SK-N-SH (cell line): ENCODE data around the gene AMIGO1. TPM values are rescaled to one million over a fixed set of nuclear protein-coding genes. Genes with fewer than 3 reads are reported as not detected.

Experiments
- CTCF ChIA-PET: fragments of 300-600, 350-600 bp; formaldehyde crosslinking; extraction: SDS; loops from one replicate; lab custom pipeline; 2021; lab: Yijun Ruan, JAX
- POLR2A ChIA-PET: fragments of 350-600 bp; sonication (Branson Sonifier 250); formaldehyde crosslinking; extraction: SDS; loops from one replicate; lab custom pipeline; 2020; ENCODE audit warnings: antibody characterized with exemption, inconsistent platforms; lab: Yijun Ruan, JAX
- DNase-seq: peaks from one replicate; pipeline ENCODE4 v3.0.0; 2012
- H2AFZ ChIP-seq: fragments of 200-600 bp; sonication (generic); 2 replicates; pipeline ENCODE4 v1.8.1; 2016; ENCODE audit warnings: antibody characterized with exemption, mild to moderate bottlenecking, low read depth
- H3F3A ChIP-seq: fragments of 200-600 bp; sonication (generic); replicated peaks from 2 replicates; pipeline ENCODE3; 2016; ENCODE audit warnings: antibody characterized with exemption, mild to moderate bottlenecking; ENCODE audit not compliant: insufficient read depth
- H3K27ac ChIP-seq, 2 experiments: fragments of 200-500 bp in 1 of 2; fragments of 200-600 bp in 1 of 2; sonication (Bioruptor generic) in 1 of 2; sonication (generic), shearing (Covaris generic) in 1 of 2; 2 replicates each; pipeline versions ENCODE4 v1.5.1 to v1.6.1; 2014 to 2016; ENCODE audit warnings: low read depth in 2 of 2, inconsistent platforms in 1 of 2, low read length in 1 of 2, mild to moderate bottlenecking in 1 of 2, mixed read lengths in 1 of 2
- H3K27me3 ChIP-seq: fragments of 200-600 bp; sonication (generic), shearing (Covaris generic); 2 replicates; pipeline ENCODE4 v1.6.1; 2016; ENCODE audit warnings: mixed run types; ENCODE audit not compliant: insufficient read depth
- H3K36me3 ChIP-seq, 2 experiments: fragments of 200-500 bp in 1 of 2; fragments of 200-600 bp in 1 of 2; sonication (Bioruptor generic) in 1 of 2; sonication (generic) in 1 of 2; replicated peaks in 1 of 2; 2 replicates each; pipeline versions ENCODE3 to v1.5.1; 2014 to 2016; ENCODE audit warnings: low read length in 1 of 2, mild to moderate bottlenecking in 1 of 2; ENCODE audit not compliant: insufficient read depth in 2 of 2, control insufficient read depth in 1 of 2
- H3K4me1 ChIP-seq, 2 experiments: fragments of 200-500 bp in 1 of 2; fragments of 200-600 bp in 1 of 2; sonication (Bioruptor generic) in 1 of 2; sonication (generic), shearing (Covaris generic) in 1 of 2; 2 replicates each; pipeline versions ENCODE4 v1.5.1 to v1.6.1; 2014 to 2016; ENCODE audit warnings: low read depth in 1 of 2, low read length in 1 of 2, mixed run types in 1 of 2; ENCODE audit not compliant: insufficient read depth in 2 of 2, control insufficient read depth in 1 of 2
- H3K4me2 ChIP-seq: fragments of 200-600 bp; sonication (generic), shearing (Covaris generic); 2 replicates; pipeline ENCODE4 v1.6.1; 2017; ENCODE audit warnings: mixed run types
- H3K4me3 ChIP-seq, 2 experiments: fragments of 200-500 bp in 1 of 2; fragments of 200-600 bp in 1 of 2; sonication (Bioruptor generic) in 1 of 2; sonication (generic), shearing (Covaris generic) in 1 of 2; 2 replicates each; pipeline versions ENCODE4 v1.5.1 to v1.8.1; 2014 to 2016; ENCODE audit warnings: low read depth in 2 of 2, inconsistent platforms in 1 of 2, low read length in 1 of 2, mild to moderate bottlenecking in 1 of 2, mixed read lengths in 1 of 2, moderate library complexity in 1 of 2
- H3K79me2 ChIP-seq: fragments of 200-600 bp; sonication (generic); 2 replicates; pipeline ENCODE4 v1.8.1; 2017; ENCODE audit warnings: mild to moderate bottlenecking; ENCODE audit not compliant: insufficient read depth
- H3K9ac ChIP-seq: fragments of 200-600 bp; sonication (generic); 2 replicates; pipeline ENCODE4 v1.6.1; 2017; ENCODE audit warnings: mixed run types
- H3K9me2 ChIP-seq: fragments of 200-600 bp; sonication (generic); 2 replicates; pipeline ENCODE4 v1.6.1; 2017; ENCODE audit warnings: mixed run types
- H3K9me3 ChIP-seq: fragments of 200-600 bp; sonication (generic); 2 replicates; pipeline ENCODE4 v1.6.1; 2017; ENCODE audit warnings: mixed run types, mild to moderate bottlenecking, moderate library complexity
- H4K20me1 ChIP-seq: fragments of 200-600 bp; sonication (generic); 2 replicates; pipeline ENCODE4 v1.6.1; 2017; ENCODE audit warnings: mild to moderate bottlenecking, mixed run types; ENCODE audit not compliant: insufficient read depth
- CHD2 ChIP-seq: fragments of 150-350 bp; IDR thresholded peaks from 2 replicates; pipeline ENCODE4 v1.6.1; 2018; ENCODE audit warnings: low read length; ENCODE audit not compliant: partially characterized antibody
- GABPA ChIP-seq: IDR thresholded peaks from 2 replicates; pipeline ENCODE4 v1.4.0; 2012; ENCODE audit warnings: low read depth, mild to moderate bottlenecking
- GATA2 ChIP-seq: sonication (generic); formaldehyde crosslinking; IDR thresholded peaks from 2 replicates; pipeline ENCODE4 v1.5.0; 2020; ENCODE audit warnings: mild to moderate bottlenecking, missing genetic modification reagents
- IRF3 ChIP-seq: fragments of 150-350 bp; IDR thresholded peaks from 2 replicates; pipeline ENCODE4 v1.6.1; 2016; ENCODE audit warnings: mild to moderate bottlenecking, low read depth, low read length
- MEF2A ChIP-seq: IDR thresholded peaks from 2 replicates; pipeline ENCODE4 v1.4.0; 2012; ENCODE audit warnings: low read depth, borderline replicate concordance
- PBX3 ChIP-seq: IDR thresholded peaks from 2 replicates; pipeline ENCODE4; 2012
- RAD21 ChIP-seq: IDR thresholded peaks from 2 replicates; pipeline ENCODE4 v1.6.1; 2012; ENCODE audit warnings: mild to moderate bottlenecking, low read length
- RCOR1 ChIP-seq: fragments of 150-350 bp; IDR thresholded peaks from 2 replicates; pipeline ENCODE4 v1.6.1; 2017; ENCODE audit warnings: antibody characterized with exemption, low read length
- RFX5 ChIP-seq: IDR thresholded peaks from 2 replicates; pipeline ENCODE4 v1.6.1; 2012; ENCODE audit warnings: mild to moderate bottlenecking, improper control_type of control experiment, low read length
- RXRA ChIP-seq: IDR thresholded peaks from 2 replicates; pipeline ENCODE4 v1.4.0; 2012; ENCODE audit warnings: low read depth, mild to moderate bottlenecking, borderline replicate concordance
- TCF12 ChIP-seq: IDR thresholded peaks from 2 replicates; pipeline ENCODE4 v1.4.0; 2012
- WGBS: methylation state at CpG from one replicate; pipeline ENCODE4 v1.1.6; 2017; ENCODE audit warnings: low lambda C conversion rate; 5-methylcytosine and 5-hydroxymethylcytosine counted together
- polyA plus RNA-seq, 3 experiments: library from polyadenylated mRNA; depleted of rRNA; stranded (reverse); fragments of >200 nt; gene quantifications; 2 replicates each; pipeline ENCODE4 v1.2.3, GENCODE V29; 2012
- TF ChIP-seq, protein P1 (sequence below): fragments of 150-350 bp; IDR thresholded peaks from 2 replicates; pipeline ENCODE4 v1.6.1; 2017; ENCODE audit warnings: antibody characterized with exemption, low read length, low read depth, borderline replicate concordance
- TF ChIP-seq, protein P2 (sequence below): IDR thresholded peaks from 2 replicates; pipeline ENCODE4 v1.4.0; 2012; ENCODE audit warnings: low read depth, borderline replicate concordance

AMIGO1 gene
- polyA plus RNA-seq, 1 of the 3 experiments (the other 2 are of a cell fraction): 0.95 TPM

DNA sequence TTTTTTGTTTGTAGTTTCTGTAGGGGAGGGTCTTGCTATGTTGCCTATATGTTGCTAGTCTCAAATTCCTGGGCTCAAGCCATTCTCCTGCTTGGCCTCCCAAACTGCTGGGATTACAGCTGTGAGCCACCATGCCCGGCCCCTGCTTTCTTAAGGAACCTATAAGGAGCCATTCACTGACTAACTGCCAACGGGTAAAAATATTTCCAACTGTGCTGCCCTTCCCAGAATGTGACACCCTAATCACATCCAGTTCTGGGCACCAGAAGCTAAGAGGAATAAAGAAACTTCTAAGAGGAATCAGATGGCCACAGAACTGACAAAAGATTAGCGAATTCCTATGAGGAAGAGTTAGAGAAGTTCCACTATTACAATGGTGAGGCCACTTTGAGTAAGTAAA is 36.7 kb downstream of the AMIGO1 start:
- ChIA-PET CTCF (interaction anchor here (0.5 to 1.6 kb wide), 4 partner anchors 10 to 60 kb away, joined by 3 to 6 read pairs (median 4); partner anchors contain the start of gene ATXN7L2), POLR2A (no interaction called here)
- H3K9me2 ChIP-seq: no peaks in the 10 kb centered on the region
- no peak overlapping the region for H3K4me2 ChIP-seq
- H3K36me3 ChIP-seq: no peaks in the 10 kb centered on the region
- 19% methylated on average over 3 of the region's 3 CpGs for WGBS
- peaks cover 94% of the 10 kb centered on the region for H3K27me3 ChIP-seq
- H3F3A ChIP-seq: no peaks in the 10 kb centered on the region
- H3K4me1 ChIP-seq: no peaks in the 10 kb centered on the region; a peak in 1 of 4 replicates
- H2AFZ ChIP-seq: no peak overlapping the region
- H3K9ac ChIP-seq: no peak overlapping the region
- H3K79me2 ChIP-seq: no peaks in the 10 kb centered on the region
- no peak overlapping the region for H3K27ac ChIP-seq
- no peaks in the 10 kb centered on the region for H3K9me3 ChIP-seq
- no peaks in the 10 kb centered on the region for H4K20me1 ChIP-seq
- TF ChIP-seq RFX5: no peak
- no peak for TF ChIP-seq IRF3
- no peak for TF ChIP-seq GATA2
- no peak for TF ChIP-seq RAD21
- no peak for TF ChIP-seq CHD2
- TF ChIP-seq RXRA: no peak
- no peak for TF ChIP-seq GABPA
- TF ChIP-seq, protein P1, sequence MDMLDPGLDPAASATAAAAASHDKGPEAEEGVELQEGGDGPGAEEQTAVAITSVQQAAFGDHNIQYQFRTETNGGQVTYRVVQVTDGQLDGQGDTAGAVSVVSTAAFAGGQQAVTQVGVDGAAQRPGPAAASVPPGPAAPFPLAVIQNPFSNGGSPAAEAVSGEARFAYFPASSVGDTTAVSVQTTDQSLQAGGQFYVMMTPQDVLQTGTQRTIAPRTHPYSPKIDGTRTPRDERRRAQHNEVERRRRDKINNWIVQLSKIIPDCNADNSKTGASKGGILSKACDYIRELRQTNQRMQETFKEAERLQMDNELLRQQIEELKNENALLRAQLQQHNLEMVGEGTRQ: no peak
- TF ChIP-seq, protein P2, sequence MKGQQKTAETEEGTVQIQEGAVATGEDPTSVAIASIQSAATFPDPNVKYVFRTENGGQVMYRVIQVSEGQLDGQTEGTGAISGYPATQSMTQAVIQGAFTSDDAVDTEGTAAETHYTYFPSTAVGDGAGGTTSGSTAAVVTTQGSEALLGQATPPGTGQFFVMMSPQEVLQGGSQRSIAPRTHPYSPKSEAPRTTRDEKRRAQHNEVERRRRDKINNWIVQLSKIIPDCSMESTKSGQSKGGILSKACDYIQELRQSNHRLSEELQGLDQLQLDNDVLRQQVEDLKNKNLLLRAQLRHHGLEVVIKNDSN: no peak
- no peak for TF ChIP-seq MEF2A
- TF ChIP-seq TCF12: no peak
- TF ChIP-seq RCOR1: no peak
- TF ChIP-seq, all 33 proteins: peak for 0
- DNase-seq: no peak
- no peak overlapping the region for H3K4me3 ChIP-seq

GRCh38 chr1:109470245-109470644 is 39.3 kb downstream of the AMIGO1 start:
- no peak for DNase-seq
- Histone ChIP-seq H2AFZ (no peak overlapping the region), H3K4me1 (no peaks in the 10 kb centered on the region; a peak in 1 of 4 replicates), H3K4me2 (no peak overlapping the region), H3F3A (no peaks in the 10 kb centered on the region), H3K4me3 (no peak overlapping the region), H3K9me3 (no peaks in the 10 kb centered on the region), H3K9ac (no peak overlapping the region), H3K27ac (no peak overlapping the region), H3K79me2 (no peaks in the 10 kb centered on the region), H3K9me2 (no peaks in the 10 kb centered on the region), H3K36me3 (no peaks in the 10 kb centered on the region), H3K27me3 (peaks cover 95% of the 10 kb centered on the region)
- WGBS: 41% methylated on average over 6 of the region's 6 CpGs
- no peak for TF ChIP-seq PBX3
- TF ChIP-seq, protein P1: no peak
- TF ChIP-seq, all 33 proteins: peak for 0
- CTCF ChIA-PET: interaction anchor here (0.7 to 2.8 kb wide), 4 partner anchors 12 to 62 kb away, joined by 3 to 12 read pairs (median 4); no protein-coding TSS in a partner anchor
- POLR2A ChIA-PET: no interaction called here
- no peaks in the 10 kb centered on the region for H4K20me1 ChIP-seq
